ENCODE results near the gene ELFN1.

DNA sequence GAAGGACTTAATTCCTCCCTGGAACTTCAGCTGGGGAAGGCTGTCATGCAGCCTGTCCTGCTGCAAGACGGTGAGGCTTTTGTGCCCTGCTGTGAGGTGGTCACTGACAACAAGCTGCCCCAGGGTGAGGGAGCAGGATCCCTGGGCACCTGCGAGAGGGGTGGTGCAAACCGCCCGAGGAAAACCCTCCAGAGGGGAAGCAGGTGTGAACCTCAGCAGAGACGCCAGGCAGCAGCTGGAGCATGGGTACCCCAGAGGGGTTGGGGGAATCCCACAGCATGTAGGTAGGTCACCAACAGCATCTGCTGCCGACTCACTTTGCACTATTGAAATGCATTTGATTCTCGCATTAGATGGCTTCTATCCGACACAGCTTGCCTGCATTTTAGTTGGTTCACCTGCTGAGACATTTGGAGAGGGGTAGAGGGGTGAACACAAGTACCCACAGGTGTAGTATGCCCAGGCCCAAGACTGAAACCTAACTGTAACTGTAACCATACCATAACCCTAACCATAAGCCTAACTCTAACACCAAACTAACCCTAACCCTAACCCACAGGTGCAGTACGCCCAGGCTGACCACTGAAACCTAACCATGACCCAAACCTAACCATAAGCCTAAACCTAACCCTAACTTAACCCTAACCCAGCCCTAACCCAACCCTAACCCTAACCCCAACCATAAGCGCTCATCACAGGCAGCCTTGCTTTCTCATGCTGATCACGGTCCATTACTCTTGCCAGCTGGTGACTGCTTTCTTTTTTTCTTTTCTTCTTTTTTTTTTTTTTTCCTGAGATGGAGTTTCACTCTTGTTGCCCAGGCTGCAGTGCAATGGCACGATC lies 85.9 kb downstream of the ELFN1 start:
- no peak for TF ChIP-seq POLR2A (IDR thresholded peaks at IDR 0.05; ENCODE audit: low read length)
- no peak for TF ChIP-seq GATA1 (IDR thresholded peaks at IDR 0.05; ENCODE audit: low read depth, low read length)
